HG02970 (cell line): ENCODE measurements around the gene NBAS.
"Not testable (repeated sequence)": the region's sequence is repeated elsewhere in the genome, so short reads cannot be mapped to it uniquely, and the experiment has no call there.

Experiments used
- ATAC-seq: cut with Tn5 transposase; IDR thresholded peaks from one replicate; pipeline ENCODE4 v1.9.1; 2021; ENCODE audit warnings: mild to moderate bottlenecking, moderate library complexity, moderate number of reproducible peaks; ENCODE audit not compliant: unreplicated experiment, low FRiP score

NBAS gene

GRCh38 chr2:15334644-15335326 is 226.3 kb downstream of the NBAS start:
- ATAC-seq: no peak

- no peak for ATAC-seq
Observed at GRCh38 chr2:15331787-15332186, 229.3 kb downstream of the NBAS start.

GRCh38 chr2:15325296-15325695 is 235.8 kb downstream of the NBAS start:
- ATAC-seq: no peak

GRCh38 chr2:15323227-15323626 is 237.9 kb downstream of the NBAS start:
- ATAC-seq: no peak

GRCh38 chr2:15321481-15321880 is 239.7 kb downstream of the NBAS start:
- not testable (repeated sequence) for ATAC-seq

GRCh38 chr2:15316370-15316814 is 244.7 kb downstream of the NBAS start:
- ATAC-seq: no peak

GRCh38 chr2:15315411-15315810 is 245.7 kb downstream of the NBAS start:
- ATAC-seq: no peak

- ATAC-seq: peak; percentile 77
Observed at GRCh38 chr2:15313657-15314056, 247.5 kb downstream of the NBAS start.

GRCh38 chr2:15311926-15312325 is 249.2 kb downstream of the NBAS start:
- ATAC-seq: no peak

GRCh38 chr2:15311201-15311907 is 249.8 kb downstream of the NBAS start:
- ATAC-seq: no peak

- no peak for ATAC-seq
Observed at GRCh38 chr2:15307526-15307925, 253.6 kb downstream of the NBAS start.

- no peak for ATAC-seq
Observed at GRCh38 chr2:15306706-15307105, 254.4 kb downstream of the NBAS start.

GRCh38 chr2:15303874-15304273 is 257.3 kb downstream of the NBAS start:
- no peak for ATAC-seq

GRCh38 chr2:15302154-15302553 is 259.0 kb downstream of the NBAS start:
- no peak for ATAC-seq

- ATAC-seq: no peak
Observed at GRCh38 chr2:15300624-15301573, 260.2 kb downstream of the NBAS start.

- no peak for ATAC-seq
Observed at GRCh38 chr2:15299904-15300520, 261.1 kb downstream of the NBAS start.

- no peak for ATAC-seq
Observed at GRCh38 chr2:15298770-15299169, 262.4 kb downstream of the NBAS start.

GRCh38 chr2:15293262-15293937 is 267.7 kb downstream of the NBAS start:
- ATAC-seq: peak; percentile 72

- ATAC-seq: no peak
Observed at GRCh38 chr2:15287447-15288184, 273.5 kb downstream of the NBAS start.
